ENCODE measurements around the gene FAM222B. TPM values are rescaled to one million over a fixed set of nuclear protein-coding genes. Genes with fewer than 3 reads are reported as not detected.

The FAM222B gene
- total and polyA plus RNA-seq, 9 of the 15 experiments (the other 6 are each of a cell fraction or from before 2014, with no cell fraction given), result 4.0 to 34.6 (median 7.5) TPM

- Histone ChIP-seq H3K4me2 (ENCODE audit: insufficient read depth, low read length) (no peak overlapping the region), H3K9ac (ENCODE audit: insufficient read depth in 1 of 2, low read depth in 2 of 2, low read length in 2 of 2) (no peak overlapping the region), H2AFZ (ENCODE audit: low read depth, low read length) (no peak overlapping the region), H3K36me3 (ENCODE audit: control insufficient read depth, insufficient read depth, low read length) (peaks cover 51% of the 10 kb centered on the region), H3K9me1 (ENCODE audit: control insufficient read depth, insufficient read depth, low read length) (no peaks in the 10 kb centered on the region), H3K27me3 (ENCODE audit: control insufficient read depth in 2 of 2, insufficient read depth in 2 of 2, low read length in 2 of 2) (no peaks in the 10 kb centered on the region), H3K4me3 (no peak overlapping the region), H3K27ac (ENCODE audit: extremely low read depth, low read depth, low read length) (no peak overlapping the region), H4K20me1 (replicated peaks; ENCODE audit: control insufficient read depth, insufficient read depth, low read length) (no peaks in the 10 kb centered on the region), H3K9me3 (replicated peaks; ENCODE audit: control insufficient read depth, insufficient read depth, low read depth, low read length) (no peaks in the 10 kb centered on the region), H3K79me2 (ENCODE audit: control insufficient read depth, insufficient read depth, low read length) (peaks cover 87% of the 10 kb centered on the region), H3K4me1 (replicated peaks in 1 of 2; ENCODE audit: control insufficient read depth in 2 of 2, insufficient read depth in 2 of 2, low read length in 2 of 2) (no peaks in the 10 kb centered on the region; a peak in 2 of 5 replicates)
- intact Hi-C loops (cut with micrococcal nuclease), result no loop called here
- in situ Hi-C loops (cut with MboI), result no loop called here
- FAIRE-seq, result no peak
- no TSS peak for BruUV-seq (replicated peaks)
- ChIA-PET POLR2A (interaction anchor here (1.0 kb wide), 1 partner anchor 31 kb away, joined by 5 read pairs; no protein-coding TSS in a partner anchor), CTCF (ENCODE audit: low intra/inter-chr PET ratio) (no interaction called here)
- ATAC-seq, result peak; percentile 48
- DNase-seq (ENCODE audit: extremely low read depth in 1 of 4, low spot score in 3 of 4), result no peak
- no peak for TF ChIP-seq ARID3A (IDR thresholded peaks at IDR 0.05; ENCODE audit: borderline replicate concordance, low read depth, low read length)
- no peak for TF ChIP-seq NCOR1 (IDR thresholded peaks at IDR 0.05)
- no peak for TF ChIP-seq RBM15 (IDR thresholded peaks at IDR 0.05; ENCODE audit: insufficient read depth, low read length)
- TF ChIP-seq CHD7 (IDR thresholded peaks at IDR 0.05; ENCODE audit: low read depth, low read length), result no peak
- 77% methylated on average over 1 of the region's 1 CpG for WGBS (ENCODE audit: insufficient coverage, low coverage, missing lambda C conversion rate)
These were observed 65.4 kb downstream of the FAM222B start for GRCh38 chr17:28777178-28777577.

All from K562 (cell line).